DOHH2 (cell line): ENCODE measurements around the gene DSCAM.

ENCODE experiments used
- H3F3A ChIP-seq: fragments of 200-600 bp; sonication (generic), shearing (Covaris generic); 2 replicates; pipeline ENCODE4 v1.6.0; 2016; ENCODE audit warnings: antibody characterized with exemption, mild to moderate bottlenecking; ENCODE audit not compliant: control insufficient read depth, insufficient read depth
- H3K27ac ChIP-seq: fragments of 200-600 bp; sonication (generic); 2 replicates; pipeline ENCODE4 v1.5.1; 2014; ENCODE audit warnings: low read depth, mild to moderate bottlenecking, low read length, moderate library complexity
- H3K27me3 ChIP-seq: fragments of 200-600 bp; sonication (generic); 2 replicates; pipeline ENCODE4 v1.6.1; 2014; ENCODE audit warnings: mild to moderate bottlenecking, low read length, mixed read lengths; ENCODE audit not compliant: control insufficient read depth
- H3K36me3 ChIP-seq: fragments of 200-600 bp; sonication (generic); 2 replicates; pipeline ENCODE4 v1.6.1; 2014; ENCODE audit warnings: mild to moderate bottlenecking, low read length, moderate library complexity, mixed read lengths; ENCODE audit not compliant: control insufficient read depth
- H3K4me1 ChIP-seq: fragments of 200-600 bp; sonication (generic); 2 replicates; pipeline ENCODE4 v1.6.1; 2014; ENCODE audit warnings: mild to moderate bottlenecking, low read length, mixed read lengths; ENCODE audit not compliant: control insufficient read depth
- H3K4me2 ChIP-seq: fragments of 200-600 bp; sonication (generic); 2 replicates; pipeline ENCODE4 v1.6.0; 2014; ENCODE audit warnings: mild to moderate bottlenecking, low read length, moderate library complexity
- H3K4me3 ChIP-seq: fragments of 200-600 bp; sonication (generic); 2 replicates; pipeline ENCODE4 v1.5.1; 2014; ENCODE audit warnings: mild to moderate bottlenecking, low read length, mixed read lengths
- H3K79me2 ChIP-seq: fragments of 200-600 bp; sonication (generic); 2 replicates; pipeline ENCODE4 v1.6.1; 2014; ENCODE audit warnings: mild to moderate bottlenecking, low read length, mixed read lengths; ENCODE audit not compliant: control insufficient read depth
- H3K9me2 ChIP-seq: fragments of 200-600 bp; sonication (generic); replicated peaks from 2 replicates; pipeline ENCODE4 v1.6.1; 2014; ENCODE audit warnings: mild to moderate bottlenecking, low read length, mixed read lengths; ENCODE audit not compliant: control insufficient read depth
- H3K9me3 ChIP-seq: fragments of 200-600 bp; sonication (generic); 2 replicates; pipeline ENCODE4 v1.6.1; 2014; ENCODE audit warnings: antibody characterized with exemption, low read length, mixed read lengths; ENCODE audit not compliant: control insufficient read depth, insufficient read depth
- H4K20me1 ChIP-seq: fragments of 200-600 bp; sonication (generic); 2 replicates; pipeline ENCODE4 v1.6.0; 2014; ENCODE audit warnings: low read depth, mild to moderate bottlenecking, antibody characterized with exemption, low read length, moderate library complexity; ENCODE audit not compliant: control insufficient read depth, insufficient read depth
- CTCF ChIP-seq: fragments of 200-600 bp; sonication (generic); IDR thresholded peaks from one replicate; pipeline ENCODE4 v1.5.1; 2014; ENCODE audit warnings: antibody characterized with exemption, mild to moderate bottlenecking, low read depth, low read length; ENCODE audit not compliant: poor library complexity, severe bottlenecking
- EZH2phosphoT487 ChIP-seq: fragments of 200-600 bp; sonication (generic); IDR thresholded peaks from 2 replicates; pipeline ENCODE4 v1.6.1; 2017; ENCODE audit warnings: borderline replicate concordance, mild to moderate bottlenecking, antibody characterized with exemption, low read length, moderate library complexity, mixed read lengths

DSCAM gene

GRCh38 chr21:40769231-40769630 is 77.7 kb downstream of the DSCAM start:
- no peaks in the 10 kb centered on the region for H3K9me2 ChIP-seq
- no peaks in the 10 kb centered on the region for H3K27me3 ChIP-seq
- H3K9me3 ChIP-seq = peaks cover 16% of the 10 kb centered on the region
- H3F3A ChIP-seq = no peaks in the 10 kb centered on the region
- H4K20me1 ChIP-seq = no peaks in the 10 kb centered on the region
- no peak overlapping the region for H3K4me3 ChIP-seq
- H3K36me3 ChIP-seq = no peaks in the 10 kb centered on the region
- H3K27ac ChIP-seq = no peak overlapping the region
- H3K4me2 ChIP-seq = no peak overlapping the region
- H3K79me2 ChIP-seq = no peaks in the 10 kb centered on the region
- H3K4me1 ChIP-seq = no peaks in the 10 kb centered on the region
- TF ChIP-seq EZH2phosphoT487 (no peak), CTCF (no peak)

GRCh38 chr21:40768056-40768455 is 78.9 kb downstream of the DSCAM start:
- no peaks in the 10 kb centered on the region for H4K20me1 ChIP-seq
- H3K79me2 ChIP-seq = no peaks in the 10 kb centered on the region
- H3K4me1 ChIP-seq = no peaks in the 10 kb centered on the region
- H3K36me3 ChIP-seq = no peaks in the 10 kb centered on the region
- H3K9me3 ChIP-seq = peaks cover 12% of the 10 kb centered on the region
- no peak overlapping the region for H3K27ac ChIP-seq
- no peak for TF ChIP-seq EZH2phosphoT487
- no peak for TF ChIP-seq CTCF
- H3K4me2 ChIP-seq = no peak overlapping the region
- no peaks in the 10 kb centered on the region for H3K9me2 ChIP-seq
- H3F3A ChIP-seq = no peaks in the 10 kb centered on the region
- H3K27me3 ChIP-seq = no peaks in the 10 kb centered on the region
- H3K4me3 ChIP-seq = no peak overlapping the region

- Histone ChIP-seq H4K20me1 (no peaks in the 10 kb centered on the region), H3K79me2 (no peaks in the 10 kb centered on the region), H3K4me1 (no peaks in the 10 kb centered on the region), H3K9me3 (peaks cover 4% of the 10 kb centered on the region; the same call in 1 of the 2 replicates), H3F3A (no peaks in the 10 kb centered on the region), H3K4me3 (no peak overlapping the region), H3K4me2 (no peak overlapping the region), H3K36me3 (no peaks in the 10 kb centered on the region), H3K27me3 (no peaks in the 10 kb centered on the region), H3K27ac (no peak overlapping the region), H3K9me2 (no peaks in the 10 kb centered on the region)
- TF ChIP-seq CTCF = no peak
- TF ChIP-seq EZH2phosphoT487 = no peak
Measured at GRCh38 chr21:40766381-40766780, 80.6 kb downstream of the DSCAM start.

- Histone ChIP-seq H3K79me2 (no peaks in the 10 kb centered on the region), H3K4me3 (no peak overlapping the region), H3K4me1 (no peaks in the 10 kb centered on the region), H3K36me3 (no peaks in the 10 kb centered on the region), H3K9me3 (peaks cover 2% of the 10 kb centered on the region; the same call in 1 of the 2 replicates), H3F3A (no peaks in the 10 kb centered on the region), H3K27me3 (no peaks in the 10 kb centered on the region), H3K9me2 (no peaks in the 10 kb centered on the region), H3K4me2 (no peak overlapping the region), H4K20me1 (no peaks in the 10 kb centered on the region), H3K27ac (no peak overlapping the region)
- TF ChIP-seq CTCF (no peak), EZH2phosphoT487 (no peak)
Measured at GRCh38 chr21:40765811-40766210, 81.1 kb downstream of the DSCAM start.
